ENCODE data around the gene PSRC1.
"Not testable (repeated sequence)": the region's sequence is repeated elsewhere in the genome, so short reads cannot be mapped to it uniquely, and the experiment has no call there.

The PSRC1 gene

DNA sequence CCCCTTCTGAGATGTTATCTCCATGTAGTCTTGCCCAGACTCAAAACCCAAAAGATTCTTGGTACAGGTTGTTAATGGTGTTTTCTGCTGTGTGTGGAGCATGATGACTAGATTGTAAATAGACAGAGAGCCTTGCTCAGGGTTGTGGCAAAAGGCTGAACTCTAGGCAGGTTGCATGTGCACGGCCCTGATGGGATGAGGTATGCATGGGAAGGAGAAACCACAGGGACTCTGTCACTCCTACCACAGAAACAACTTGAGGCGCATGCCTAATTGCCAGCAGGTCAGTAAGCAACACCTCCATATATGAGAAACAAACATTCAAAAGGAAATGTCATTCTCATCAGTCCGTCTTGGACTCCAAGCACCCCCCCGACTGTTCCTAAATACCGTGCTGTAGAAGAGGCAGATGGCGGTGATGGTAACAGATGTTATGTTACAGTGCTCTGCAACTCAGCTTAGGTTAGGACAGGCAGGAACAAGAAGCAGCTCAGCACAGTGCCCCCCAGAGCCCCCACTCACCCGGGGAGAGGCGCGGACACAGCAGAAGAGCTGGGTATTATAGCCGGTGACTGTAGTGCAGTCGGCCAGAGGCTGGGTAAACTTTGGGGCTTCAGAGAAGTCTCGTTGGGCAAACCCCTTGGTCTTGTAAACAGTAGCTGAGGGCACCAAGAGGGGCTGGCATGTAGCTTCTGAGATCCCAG is 12.9 kb upstream of the PSRC1 start:
- DNase-seq, result no peak

- no peak for DNase-seq
Observed at GRCh38 chr1:109294481-109294880, 11.5 kb upstream of the PSRC1 start.

DNA sequence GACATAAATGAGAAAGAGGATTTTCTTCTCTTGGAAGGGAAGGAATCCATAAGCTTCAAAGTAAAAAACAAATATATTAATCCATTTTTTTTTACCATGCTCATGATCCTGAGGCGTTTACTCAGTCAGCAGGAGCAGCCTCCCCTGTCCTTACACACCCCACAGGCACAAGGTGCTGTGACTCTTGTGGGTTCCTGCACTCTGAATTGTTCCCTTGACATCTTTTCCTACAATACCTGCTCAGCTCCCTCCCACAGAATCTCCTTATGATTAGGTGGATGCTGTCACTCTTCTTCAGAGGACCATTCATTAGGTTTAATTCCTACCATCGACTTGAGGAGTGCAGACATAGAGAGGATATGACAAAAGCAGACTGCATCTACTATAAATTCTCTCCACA is 10.1 kb upstream of the PSRC1 start:
- DNase-seq, result no peak

GRCh38 chr1:109292364-109292763 is 9.4 kb upstream of the PSRC1 start:
- DNase-seq, result no peak

DNA sequence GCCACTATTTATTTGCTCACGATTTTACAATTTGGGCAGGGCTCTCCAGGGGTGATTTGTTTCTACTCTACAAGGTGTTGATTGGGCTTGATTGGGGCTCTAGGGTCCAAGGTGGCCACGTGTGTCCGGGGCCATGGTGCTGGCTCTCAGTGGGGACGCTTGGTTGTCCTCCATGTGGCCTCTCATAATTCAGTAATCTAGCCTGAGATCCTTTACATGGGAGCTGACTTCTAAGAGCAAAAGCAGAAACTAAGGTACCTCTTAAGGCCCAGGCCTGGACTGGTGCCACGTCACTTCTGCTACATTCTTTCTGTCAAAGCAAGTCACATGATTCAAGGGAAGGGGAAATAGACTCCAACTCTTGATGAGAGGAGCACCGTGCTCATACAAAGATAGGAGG is 8.1 kb upstream of the PSRC1 start:
- DNase-seq, result peak; percentile 52

DNA sequence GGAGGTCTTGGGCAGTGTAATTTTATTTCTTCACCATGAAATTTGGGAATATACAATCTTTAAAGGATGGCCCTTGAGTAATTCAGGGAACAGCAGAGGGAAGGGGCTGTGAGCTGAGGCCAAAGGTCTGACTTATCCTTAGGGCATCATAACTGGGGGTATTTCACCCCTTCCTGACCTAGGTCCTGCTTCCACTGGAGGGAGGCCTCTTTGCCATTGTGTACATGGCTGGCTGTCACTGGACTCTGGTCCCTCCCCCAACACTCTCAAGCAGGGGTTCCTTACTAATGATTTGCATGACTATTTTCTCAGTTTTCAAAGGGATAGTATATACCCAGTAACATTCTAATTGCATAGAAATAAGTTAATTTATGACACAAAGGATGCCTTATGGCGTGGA is 7.2 kb upstream of the PSRC1 start:
- no peak for DNase-seq

- not testable (repeated sequence) for DNase-seq
Observed at GRCh38 chr1:109286762-109287161, 3.8 kb upstream of the PSRC1 start.

DNA sequence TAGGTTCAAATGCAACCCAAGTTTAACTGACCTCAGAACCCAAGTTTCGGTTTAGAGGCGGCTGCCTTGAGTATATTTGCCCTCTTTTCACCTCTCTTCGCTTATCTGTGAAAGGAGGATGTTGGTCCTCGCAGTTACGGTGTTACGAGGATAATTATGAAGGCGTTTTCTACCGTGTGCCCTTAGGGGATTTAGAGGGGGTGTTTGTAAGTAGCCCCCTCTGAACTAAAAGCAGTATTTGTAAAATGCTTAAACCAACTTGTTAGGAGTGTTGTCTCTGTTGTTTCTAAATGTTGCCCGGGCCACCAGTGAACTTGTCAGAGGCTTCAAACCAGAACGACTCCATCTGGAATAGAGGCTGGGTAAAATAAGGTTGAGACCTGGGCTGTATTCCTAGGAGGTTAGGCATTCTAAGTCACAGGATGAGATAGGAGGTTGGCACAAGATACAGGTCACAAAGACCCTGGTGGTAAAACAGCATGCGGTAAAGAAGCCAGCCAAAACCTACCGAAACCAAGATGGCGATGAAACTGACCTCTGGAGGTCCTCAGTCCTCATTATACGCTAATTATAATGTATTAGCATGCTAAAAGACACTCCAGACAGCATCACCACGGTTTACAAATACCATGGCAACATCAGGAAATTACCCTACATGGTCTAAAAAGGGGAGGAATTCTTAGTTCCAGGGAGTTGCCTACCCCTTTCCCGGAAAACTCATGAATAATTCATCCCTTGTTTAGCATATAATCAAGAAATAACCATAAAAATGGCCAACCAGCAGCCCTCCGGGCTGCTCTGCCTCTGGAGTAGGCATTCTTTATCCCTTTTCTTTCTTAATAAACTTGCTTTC is 1.0 kb upstream of the PSRC1 start:
- no peak for DNase-seq

- DNase-seq, result no peak
Observed at GRCh38 chr1:109282497-109282951, 421 bp downstream of the PSRC1 start.

- peak; percentile 39 for DNase-seq
Observed at GRCh38 chr1:109281680-109282496, 1.1 kb downstream of the PSRC1 start.

DNA sequence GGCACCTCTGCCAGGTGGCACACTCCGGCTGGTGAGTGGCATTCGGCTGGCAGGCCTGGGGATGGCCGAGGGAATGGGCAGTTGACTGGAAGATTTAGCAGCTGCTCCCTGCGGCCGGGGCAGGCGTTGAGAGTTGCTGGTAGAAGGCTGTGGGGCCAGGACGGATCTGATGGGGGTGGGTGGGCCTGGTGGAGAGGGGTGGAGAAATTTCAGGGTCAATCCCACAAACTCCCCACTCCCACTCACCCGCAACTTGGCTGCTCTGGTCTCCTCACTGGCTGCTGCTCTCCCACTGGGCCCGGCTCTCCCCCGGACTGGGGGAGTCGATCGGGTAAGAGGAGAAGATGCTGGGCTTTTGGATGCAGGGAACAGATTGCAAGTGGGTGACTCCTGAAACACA is 2.1 kb downstream of the PSRC1 start:
- no peak for DNase-seq

- no peak for DNase-seq
Observed at GRCh38 chr1:109279615-109280278, 3.2 kb downstream of the PSRC1 start.

DNA sequence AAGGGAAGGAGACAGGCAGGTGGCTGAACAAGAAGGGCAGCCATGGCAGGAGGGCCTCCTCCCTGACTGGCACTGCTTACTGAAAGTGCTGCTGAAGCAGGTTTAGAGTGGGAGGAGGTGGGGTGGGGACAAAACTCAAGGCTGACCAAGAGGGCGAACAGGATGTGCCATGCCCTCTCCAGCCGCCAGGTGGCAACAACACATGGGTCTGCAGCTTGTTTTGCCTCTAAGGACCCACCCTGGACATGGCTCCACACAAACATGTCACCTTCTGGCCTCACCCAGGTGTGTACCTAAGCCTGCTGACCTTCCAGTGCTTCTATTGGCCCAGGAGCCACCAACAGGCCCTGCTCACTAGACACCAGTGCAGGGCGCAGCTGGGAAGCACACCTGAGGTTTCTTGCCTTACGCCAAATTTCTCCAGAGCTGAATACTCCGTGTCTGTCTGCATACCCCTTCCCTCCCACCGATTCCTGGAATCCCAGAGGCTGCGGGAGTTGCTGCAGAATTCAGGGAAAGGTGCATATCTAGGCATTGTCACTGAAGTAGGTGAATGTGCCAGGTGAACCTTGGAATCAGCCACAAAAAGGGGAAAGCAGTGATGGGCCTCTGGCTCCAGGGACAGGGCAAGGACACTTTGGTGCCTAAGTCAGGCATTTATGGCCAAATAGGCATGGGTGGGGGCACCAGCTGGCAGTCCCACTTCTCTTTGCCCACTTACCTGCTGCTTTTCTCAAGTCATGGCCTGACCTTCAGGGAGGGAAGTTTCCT is 5.3 kb downstream of the PSRC1 start:
- peak; percentile 86 for DNase-seq

DNA sequence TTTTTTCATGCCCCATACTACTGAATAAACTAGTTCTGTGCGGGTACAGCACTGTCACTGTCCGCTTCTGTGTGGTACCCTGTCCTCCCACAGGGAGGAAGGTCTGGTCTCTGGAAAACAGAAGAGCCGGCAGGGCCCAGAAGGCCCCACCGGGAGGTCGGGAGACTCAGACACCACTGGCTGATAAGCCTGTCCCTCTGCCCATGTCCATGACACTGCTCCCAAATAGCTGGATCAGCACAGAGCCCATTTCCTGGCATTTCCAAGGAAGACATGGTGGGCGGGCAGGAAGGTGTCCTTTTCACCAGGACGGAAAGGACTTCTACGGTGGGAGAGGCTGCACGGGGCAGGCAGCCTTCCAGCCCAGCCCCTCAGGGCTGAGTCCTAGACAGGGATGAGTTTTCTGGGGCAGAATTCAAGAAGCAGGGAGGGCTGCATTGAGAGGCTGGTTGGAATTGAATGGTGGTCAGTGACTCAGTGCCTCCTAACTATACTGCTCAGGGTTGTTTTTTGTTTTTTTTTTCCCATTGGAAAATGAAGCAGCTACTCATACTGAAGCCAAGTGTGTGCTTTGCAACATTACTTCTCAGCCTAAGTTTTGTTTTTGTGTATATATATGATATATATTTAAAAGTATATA is 7.1 kb downstream of the PSRC1 start:
- no peak for DNase-seq

- no peak for DNase-seq
Observed at GRCh38 chr1:109274533-109275476, 8.1 kb downstream of the PSRC1 start.

GRCh38 chr1:109273570-109274288 is 9.2 kb downstream of the PSRC1 start:
- no peak for DNase-seq

GRCh38 chr1:109272831-109273547 is 10.0 kb downstream of the PSRC1 start:
- DNase-seq, result no peak

- no peak for DNase-seq
Observed at GRCh38 chr1:109272021-109272799, 10.7 kb downstream of the PSRC1 start.
